ENCODE measurements around the gene OR10S1. TPM values are rescaled to one million over a fixed set of nuclear protein-coding genes. Genes with fewer than 3 reads are reported as not detected.

Gene OR10S1
- total RNA-seq, 1 experiment from 2014 or later: not detected

GRCh38 chr11:124012697-124013096 lies 35.1 kb upstream of the OR10S1 start, which contains the start of gene OR10G4:
TSS of gene OR10G4 (plus strand) at chr11:124012997. CDS start at chr11:124015575, 2,578 bp downstream.
- ChIA-PET POLR2A (ENCODE audit: unreplicated experiment) (no interaction called here), CTCF (no interaction called here)
- BruUV-seq (replicated peaks): no TSS peak
- Histone ChIP-seq H3K9me3 (ENCODE audit: insufficient read depth, low read depth) (no peaks in the 10 kb centered on the region), H3K36me3 (ENCODE audit: low read depth) (no peaks in the 10 kb centered on the region), H4K20me1 (ENCODE audit: insufficient read depth) (no peaks in the 10 kb centered on the region), H2AFZ (no peak within 1 kb of the TSS), H3K4me2 (no peak within 1 kb of the TSS), H3K79me2 (ENCODE audit: low read depth) (no peaks in the 10 kb centered on the region), H3K27me3 (ENCODE audit: insufficient read depth, low read depth) (no peaks in the 10 kb centered on the region), H3K27ac (no peak within 1 kb of the TSS), H3F3A (ENCODE audit: insufficient read depth, low read depth) (no peaks in the 10 kb centered on the region), H3K4me1 (replicated peaks; ENCODE audit: insufficient read depth) (no peaks in the 10 kb centered on the region), H3K9me2 (ENCODE audit: insufficient read depth) (no peaks in the 10 kb centered on the region), H3K4me3 (no peak within 1 kb of the TSS)
- no peak for DNase-seq
- TF ChIP-seq EZH2 (IDR thresholded peaks at IDR 0.05; ENCODE audit: low read depth) (no peak), CTCF (conservative IDR thresholded peaks at IDR 0.05) (no peak)
- intact Hi-C loops (cut with micrococcal nuclease; ENCODE audit: unreplicated experiment): no loop called here

- H3F3A ChIP-seq (ENCODE audit: insufficient read depth, low read depth): no peaks in the 10 kb centered on the region
- no peak within 1 kb of the TSS for H3K27ac ChIP-seq
- H3K4me2 ChIP-seq: no peak within 1 kb of the TSS
- H3K9me2 ChIP-seq (ENCODE audit: insufficient read depth): no peaks in the 10 kb centered on the region; the same call in 1 of the 2 replicates
- no peaks in the 10 kb centered on the region for H3K4me1 ChIP-seq (replicated peaks; ENCODE audit: insufficient read depth)
- no peaks in the 10 kb centered on the region for H3K36me3 ChIP-seq (ENCODE audit: low read depth)
- intact Hi-C loops (cut with micrococcal nuclease; ENCODE audit: unreplicated experiment): no loop called here
- H3K4me3 ChIP-seq: no peak within 1 kb of the TSS
- no peaks in the 10 kb centered on the region for H3K79me2 ChIP-seq (ENCODE audit: low read depth)
- CTCF ChIA-PET: no interaction called here
- peaks cover 48% of the 10 kb centered on the region for H3K27me3 ChIP-seq (ENCODE audit: insufficient read depth, low read depth)
- no peak for DNase-seq
- no TSS peak for BruUV-seq (replicated peaks)
- no peaks in the 10 kb centered on the region for H4K20me1 ChIP-seq (ENCODE audit: insufficient read depth)
- TF ChIP-seq CTCF (conservative IDR thresholded peaks at IDR 0.05) (no peak), EZH2 (IDR thresholded peaks at IDR 0.05; ENCODE audit: low read depth) (no peak)
- H3K9me3 ChIP-seq (ENCODE audit: insufficient read depth, low read depth): no peaks in the 10 kb centered on the region
- no peak within 1 kb of the TSS for H2AFZ ChIP-seq
- POLR2A ChIA-PET (ENCODE audit: unreplicated experiment): interaction anchor here (0.6 kb wide), 1 partner anchor 785 kb away, joined by 3 read pairs; no protein-coding TSS in a partner anchor
Measured at GRCh38 chr11:123995119-123995518, 17.5 kb upstream of the OR10S1 start, which contains the start of gene OR10G6. TSS of gene OR10G6 (minus strand) at chr11:123995161. CDS start at chr11:123995161, 0 bp downstream.

- ChIA-PET POLR2A (ENCODE audit: unreplicated experiment) (no interaction called here), CTCF (no interaction called here)
- H3K9me2 ChIP-seq (ENCODE audit: insufficient read depth): no peaks in the 10 kb centered on the region; the same call in 1 of the 2 replicates
- no peak overlapping the region for H3K4me3 ChIP-seq
- H3K9me3 ChIP-seq (ENCODE audit: insufficient read depth, low read depth): no peaks in the 10 kb centered on the region
- no peak overlapping the region for H3K4me2 ChIP-seq
- H4K20me1 ChIP-seq (ENCODE audit: insufficient read depth): no peaks in the 10 kb centered on the region
- no peak for DNase-seq
- H2AFZ ChIP-seq: no peak overlapping the region
- no peaks in the 10 kb centered on the region for H3F3A ChIP-seq (ENCODE audit: insufficient read depth, low read depth)
- H3K36me3 ChIP-seq (ENCODE audit: low read depth): no peaks in the 10 kb centered on the region
- H3K27ac ChIP-seq: no peak overlapping the region
- H3K27me3 ChIP-seq (ENCODE audit: insufficient read depth, low read depth): no peaks in the 10 kb centered on the region
- TF ChIP-seq CTCF (conservative IDR thresholded peaks at IDR 0.05): no peak
- TF ChIP-seq EZH2 (IDR thresholded peaks at IDR 0.05; ENCODE audit: low read depth): no peak
- H3K79me2 ChIP-seq (ENCODE audit: low read depth): no peaks in the 10 kb centered on the region
- no TSS peak for BruUV-seq (replicated peaks)
- no peaks in the 10 kb centered on the region for H3K4me1 ChIP-seq (replicated peaks; ENCODE audit: insufficient read depth)
- intact Hi-C loops (cut with micrococcal nuclease; ENCODE audit: unreplicated experiment): no loop called here
Measured at GRCh38 chr11:123979311-123979710, 1.7 kb upstream of the OR10S1 start.
